Upper lobe of left lung (tissue), 4 donors: ENCODE measurements around the gene IL6.

ENCODE experiments used
- EP300 ChIP-seq, 4 donors: sonication (generic); formaldehyde crosslinking; IDR thresholded peaks; one replicate each; pipeline ENCODE4 v1.5.1; 2017; ENCODE audit warnings: antibody characterized with exemption in 4 of 4, control low read depth in 2 of 4
- TF ChIP-seq, protein P1 (sequence below), 6 experiments: fragments of 450-650 bp in 4 of 6; fragments of 200-600 bp in 2 of 6; sonication (generic) in 2 of 6; IDR thresholded peaks; one replicate each; pipeline ENCODE4 v1.5.1; 2016 to 2019; ENCODE audit warnings: antibody characterized with exemption in 6 of 6

DNA sequence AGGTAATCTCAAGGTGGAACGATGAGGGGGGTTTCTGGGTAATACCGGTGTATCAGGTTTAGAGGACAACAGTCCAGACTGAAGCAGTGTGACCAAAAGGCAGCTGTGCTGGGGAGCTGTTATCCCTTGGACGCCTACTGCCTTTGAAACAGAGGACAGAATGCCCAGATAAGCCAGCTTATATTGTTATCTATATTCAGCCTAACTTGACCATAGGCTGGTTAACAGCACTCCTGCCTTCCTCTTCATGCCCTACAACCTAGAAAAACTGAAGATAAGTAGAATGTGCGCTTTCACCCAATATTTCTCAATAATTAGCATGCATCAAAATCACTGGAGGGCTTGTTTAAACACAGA lies 44.9 kb downstream of the IL6 start:
- TF ChIP-seq, protein P1, sequence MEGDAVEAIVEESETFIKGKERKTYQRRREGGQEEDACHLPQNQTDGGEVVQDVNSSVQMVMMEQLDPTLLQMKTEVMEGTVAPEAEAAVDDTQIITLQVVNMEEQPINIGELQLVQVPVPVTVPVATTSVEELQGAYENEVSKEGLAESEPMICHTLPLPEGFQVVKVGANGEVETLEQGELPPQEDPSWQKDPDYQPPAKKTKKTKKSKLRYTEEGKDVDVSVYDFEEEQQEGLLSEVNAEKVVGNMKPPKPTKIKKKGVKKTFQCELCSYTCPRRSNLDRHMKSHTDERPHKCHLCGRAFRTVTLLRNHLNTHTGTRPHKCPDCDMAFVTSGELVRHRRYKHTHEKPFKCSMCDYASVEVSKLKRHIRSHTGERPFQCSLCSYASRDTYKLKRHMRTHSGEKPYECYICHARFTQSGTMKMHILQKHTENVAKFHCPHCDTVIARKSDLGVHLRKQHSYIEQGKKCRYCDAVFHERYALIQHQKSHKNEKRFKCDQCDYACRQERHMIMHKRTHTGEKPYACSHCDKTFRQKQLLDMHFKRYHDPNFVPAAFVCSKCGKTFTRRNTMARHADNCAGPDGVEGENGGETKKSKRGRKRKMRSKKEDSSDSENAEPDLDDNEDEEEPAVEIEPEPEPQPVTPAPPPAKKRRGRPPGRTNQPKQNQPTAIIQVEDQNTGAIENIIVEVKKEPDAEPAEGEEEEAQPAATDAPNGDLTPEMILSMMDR (IDR thresholded peaks at IDR 0.05), result no peak
- no peak for TF ChIP-seq EP300 (IDR thresholded peaks at IDR 0.05)
